HG02610 (cell line): Measurements from ENCODE around the gene MPPED1.
A peak's percentile ranks its signal among the peaks of the same experiment; 100 is the strongest.

ENCODE experiments used
- ATAC-seq: cut with Tn5 transposase; IDR thresholded peaks from one replicate; pipeline ENCODE4 v1.9.1; 2021; ENCODE audit warnings: mild to moderate bottlenecking, moderate library complexity; ENCODE audit not compliant: unreplicated experiment

Gene MPPED1

GRCh38 chr22:43514476-43515157 is 102.8 kb downstream of the MPPED1 start:
- no peak for ATAC-seq

GRCh38 chr22:43515411-43515810 is 103.6 kb downstream of the MPPED1 start:
- no peak for ATAC-seq

- no peak for ATAC-seq
Measured at GRCh38 chr22:43515902-43516301, 104.1 kb downstream of the MPPED1 start.

- ATAC-seq = no peak
Measured at GRCh38 chr22:43516386-43516785, 104.6 kb downstream of the MPPED1 start.

DNA sequence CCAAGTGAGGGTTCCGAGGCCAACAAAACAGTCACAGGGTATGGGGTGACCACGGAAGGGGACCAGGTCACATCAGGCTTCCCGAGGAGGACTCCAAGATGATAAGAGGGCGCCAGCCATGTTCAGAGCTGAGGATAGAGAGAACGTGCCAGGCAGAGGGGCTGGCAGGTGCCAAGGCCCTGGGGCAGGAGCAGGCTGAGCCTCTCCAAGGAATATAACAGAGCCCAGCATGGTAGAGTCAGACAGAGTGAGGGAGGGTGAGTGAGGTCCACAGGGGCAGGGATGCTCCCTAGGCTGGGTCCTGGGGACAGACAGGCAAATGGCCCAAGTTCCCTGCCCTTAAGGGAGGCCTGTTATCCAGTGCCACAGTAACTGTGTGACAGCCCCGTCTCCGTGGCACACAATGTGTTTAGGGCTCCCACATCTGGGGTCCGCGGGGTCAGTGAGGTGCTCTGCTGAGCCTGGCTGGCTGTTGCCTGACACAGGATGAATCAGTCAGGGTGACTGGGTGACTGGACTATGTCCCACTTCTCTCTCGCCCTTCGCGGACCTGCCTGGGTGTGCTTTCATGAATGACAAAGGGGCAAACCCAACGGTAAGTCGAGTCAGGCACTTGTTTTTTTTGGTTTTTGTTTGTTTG is 105.3 kb downstream of the MPPED1 start:
- no peak for ATAC-seq

- peak; percentile 74 for ATAC-seq
Measured at GRCh38 chr22:43520632-43521039, 108.8 kb downstream of the MPPED1 start.

- no peak for ATAC-seq
Measured at GRCh38 chr22:43521716-43522115, 109.9 kb downstream of the MPPED1 start.

DNA sequence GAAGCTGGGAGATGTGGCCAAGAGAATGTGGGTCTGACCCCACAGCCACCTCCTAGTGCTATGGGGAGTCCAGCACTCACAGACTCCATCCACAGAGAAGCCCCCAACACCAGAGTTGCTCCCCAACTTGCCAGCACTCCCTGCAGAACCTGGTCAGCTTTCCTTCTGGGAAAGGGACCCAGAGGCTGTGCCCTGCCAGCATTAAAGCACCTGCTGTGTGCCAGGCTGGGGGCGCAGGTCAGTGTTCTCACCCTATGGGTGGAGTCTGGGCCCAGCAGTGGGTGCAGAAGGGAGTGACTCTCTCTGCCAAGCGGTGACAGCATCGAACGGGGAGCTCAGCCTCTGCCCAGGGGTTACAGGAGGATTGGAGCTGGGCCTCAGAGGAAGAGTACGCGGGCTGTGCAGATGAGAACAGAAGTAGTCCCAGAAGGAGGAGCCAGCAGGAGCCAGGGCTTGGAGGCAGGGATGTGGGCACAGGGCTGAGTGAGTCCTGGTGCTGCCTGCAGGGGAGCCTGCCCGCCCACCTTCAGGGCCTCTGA is 114.4 kb downstream of the MPPED1 start:
- no peak for ATAC-seq

DNA sequence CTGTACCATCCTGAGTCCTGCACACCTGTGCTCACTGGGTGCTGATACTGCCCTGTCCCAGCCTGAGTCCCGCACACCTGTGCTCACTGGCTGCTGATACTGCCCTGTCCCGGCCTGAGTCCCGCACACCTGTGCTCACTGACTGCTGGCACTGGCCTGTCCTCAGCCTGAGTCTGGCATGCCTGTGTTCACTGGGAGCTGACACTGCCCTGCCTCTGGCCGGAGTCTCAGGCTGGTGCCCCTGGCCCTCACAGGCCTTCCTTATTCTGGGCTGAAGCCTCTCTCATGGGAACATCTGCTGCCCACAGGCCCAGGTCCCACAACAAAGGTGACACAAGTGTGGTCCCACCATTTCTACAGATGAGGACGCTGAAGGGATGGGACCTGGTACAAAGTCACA is 115.1 kb downstream of the MPPED1 start:
- ATAC-seq = no peak

DNA sequence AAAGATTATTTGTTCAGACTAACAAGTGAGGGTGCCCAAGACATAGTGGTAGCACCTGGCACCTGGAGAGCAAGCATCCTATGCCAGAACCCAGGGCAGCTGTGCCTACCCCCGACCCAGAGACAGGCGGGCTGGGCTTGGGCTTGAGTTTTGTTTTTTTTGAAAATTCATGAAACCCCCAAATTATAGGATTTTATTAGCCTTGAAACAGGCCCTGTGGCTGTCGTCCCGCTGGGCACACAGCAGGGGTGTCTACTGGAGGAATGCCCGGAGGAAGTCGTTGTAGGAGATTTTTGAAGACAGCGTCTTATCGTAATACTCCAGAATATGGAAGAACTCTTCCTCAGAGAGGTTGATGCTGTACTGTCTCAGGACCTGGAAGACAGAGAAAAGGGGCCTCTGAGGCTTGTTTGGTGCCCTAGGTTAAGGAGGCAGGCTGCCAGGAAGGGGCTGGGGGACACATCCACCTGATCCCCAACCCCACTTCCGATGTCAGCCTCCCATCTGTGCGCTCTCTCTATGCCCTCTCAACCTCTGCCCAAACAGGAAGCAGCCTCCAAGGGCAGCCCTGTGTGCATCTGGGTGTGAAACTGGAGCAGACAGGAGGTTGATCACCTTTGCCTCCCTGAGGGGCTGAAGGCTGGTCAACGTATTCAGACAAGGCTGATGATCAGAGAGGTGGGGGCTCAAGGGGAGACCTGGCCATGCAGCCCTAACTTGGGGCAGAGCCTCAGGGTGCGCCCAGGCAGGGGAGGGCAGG is 117.0 kb downstream of the MPPED1 start:
- no peak for ATAC-seq

- ATAC-seq = no peak
Measured at GRCh38 chr22:43529461-43529860, 117.6 kb downstream of the MPPED1 start.

GRCh38 chr22:43529934-43530333 is 118.1 kb downstream of the MPPED1 start:
- no peak for ATAC-seq

GRCh38 chr22:43530349-43531201 is 118.8 kb downstream of the MPPED1 start:
- no peak for ATAC-seq

DNA sequence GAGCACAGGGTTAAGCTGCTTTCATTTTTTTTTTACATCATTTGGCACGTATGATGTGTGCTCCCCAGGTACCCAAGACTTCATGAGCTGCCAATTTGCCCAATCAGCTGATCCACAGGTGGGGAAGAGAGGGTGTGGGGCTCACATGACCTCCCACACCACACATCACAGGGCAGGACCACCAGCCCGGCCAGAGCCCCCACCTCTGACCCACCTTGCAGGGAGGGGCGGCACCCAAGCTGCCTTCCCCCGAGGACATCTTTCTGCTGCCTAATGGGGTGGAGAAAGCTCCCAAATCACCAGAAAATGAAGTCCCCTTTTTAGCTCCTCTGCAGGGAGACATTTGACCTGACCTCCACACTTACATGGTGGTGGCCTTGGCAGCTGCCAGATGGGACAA is 119.8 kb downstream of the MPPED1 start:
- ATAC-seq = no peak

DNA sequence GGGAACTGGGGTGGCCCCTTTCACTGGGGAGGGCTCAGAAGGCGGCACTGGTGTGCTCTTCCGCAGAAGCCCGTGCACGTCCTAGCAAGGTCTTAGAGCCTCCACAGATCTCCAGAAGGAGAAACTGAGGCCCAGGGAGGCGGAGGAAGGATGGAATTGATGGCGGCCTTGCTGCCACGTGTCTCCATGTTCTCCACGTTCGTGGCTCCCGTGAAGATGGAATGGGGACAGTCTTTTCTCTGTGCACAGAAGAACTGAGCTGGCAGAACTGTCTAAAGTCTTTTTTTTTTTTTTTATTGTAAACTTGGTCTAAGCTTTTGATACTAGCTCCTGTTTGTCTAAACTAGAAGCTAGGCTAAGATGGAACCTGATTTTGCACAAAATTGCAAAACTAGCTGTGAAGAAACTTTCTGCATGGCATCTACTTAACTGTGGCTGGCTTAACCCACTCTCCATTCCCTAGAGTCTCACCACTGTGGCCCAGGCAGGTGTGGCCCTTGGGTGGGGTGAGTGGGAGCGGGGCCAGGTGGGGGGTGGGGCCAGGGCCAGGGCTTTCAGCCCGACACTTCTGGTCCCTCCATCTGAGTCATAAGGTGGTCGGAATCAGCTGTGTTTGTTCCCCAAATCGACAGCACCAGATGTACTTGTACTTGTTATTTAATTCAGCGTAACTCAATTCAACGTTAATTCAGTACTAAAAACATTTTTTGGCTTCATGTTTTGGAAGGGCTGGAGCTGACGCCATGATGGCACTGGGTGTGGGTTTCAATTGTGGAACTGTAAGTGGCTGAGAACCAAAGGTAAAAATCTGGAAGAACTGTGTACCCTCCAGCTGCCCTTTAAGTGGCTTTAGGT is 120.7 kb downstream of the MPPED1 start:
- no peak for ATAC-seq

- ATAC-seq = no peak
Measured at GRCh38 chr22:43533156-43533530, 121.3 kb downstream of the MPPED1 start.

DNA sequence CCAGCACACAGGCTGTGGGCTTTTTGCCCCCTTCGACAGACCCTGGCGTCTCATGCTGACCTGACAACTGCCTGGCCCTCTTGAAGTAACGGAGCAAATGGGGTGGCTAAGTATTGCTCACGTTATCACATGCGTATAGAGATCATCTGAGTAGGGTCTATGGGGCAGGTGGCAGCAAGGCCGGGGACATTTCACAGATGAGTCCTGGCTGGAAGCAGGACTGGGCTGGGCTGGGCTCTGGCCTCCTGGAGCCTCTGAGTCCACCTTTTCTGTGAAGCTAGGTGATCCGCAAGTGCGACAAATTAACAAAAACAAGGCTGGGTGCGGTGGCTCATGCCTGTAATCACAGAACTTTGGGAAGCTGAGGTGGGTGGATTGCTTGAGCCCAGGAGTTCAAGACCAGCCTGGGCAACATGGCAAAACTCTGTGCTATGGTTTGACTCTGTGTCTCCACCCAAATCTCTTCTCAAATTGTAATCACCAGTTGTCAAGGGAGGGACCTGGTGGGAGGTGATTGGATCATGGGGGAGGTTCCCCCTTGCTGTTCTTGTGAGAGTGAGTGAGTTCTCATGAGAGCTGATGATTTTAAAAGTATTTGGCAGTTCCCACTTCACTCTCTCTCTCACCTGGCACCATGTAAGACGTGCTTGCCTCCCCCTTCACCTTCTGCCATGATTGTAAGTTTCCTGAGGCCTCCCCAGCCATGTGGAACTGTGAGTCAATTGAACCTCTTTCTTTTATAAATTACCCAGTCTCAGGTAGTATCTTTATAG is 122.0 kb downstream of the MPPED1 start:
- no peak for ATAC-seq

DNA sequence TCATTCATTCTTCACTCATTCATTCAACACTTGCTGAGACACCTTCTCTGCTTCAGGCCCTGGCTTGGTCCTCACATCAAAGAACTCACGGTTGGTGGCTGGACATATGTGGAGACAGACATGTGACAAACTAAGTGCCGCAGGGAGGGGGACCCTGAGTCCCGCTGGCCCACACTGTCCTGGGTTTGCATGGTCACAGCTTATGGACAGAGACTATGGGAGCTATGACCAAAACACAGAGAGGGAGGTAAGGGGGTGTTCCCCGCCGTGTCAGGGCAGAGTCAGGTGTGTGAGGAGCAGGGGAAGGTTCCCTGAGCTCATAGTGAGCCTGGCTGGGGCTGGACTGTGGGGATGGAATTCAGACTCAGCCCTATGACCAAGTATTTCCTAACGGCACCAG is 123.1 kb downstream of the MPPED1 start:
- no peak for ATAC-seq

GRCh38 chr22:43535336-43535735 is 123.5 kb downstream of the MPPED1 start:
- ATAC-seq = no peak
